GM12878 (cell line): ENCODE results near the gene SCN8A. TPM values are rescaled to one million over a fixed set of nuclear protein-coding genes. Genes with fewer than 3 reads are reported as not detected.

ENCODE experiments used
- ATAC-seq: fragments of 200-7000 bp; cut with Tn5 transposase; 3 replicates; pipeline ENCODE4 v1.9.1; 2020; ENCODE audit warnings: mild to moderate bottlenecking, moderate library complexity
- BruUV-seq: library from RNA; stranded (reverse); fragments of 400-500 nt; replicated peaks from 2 replicates; lab custom pipeline; 2021; lab: Mats Ljungman, UMichigan
- CTCF ChIA-PET: fragments of 300-600 bp; sonication (Branson Sonifier 250); formaldehyde crosslinking; extraction: SDS; loops from one replicate; lab custom pipeline; 2021; ENCODE audit warnings: inconsistent platforms; lab: Yijun Ruan, JAX
- POLR2A ChIA-PET: fragments of 350-600 bp; formaldehyde crosslinking; extraction: SDS; loops from one replicate; lab custom pipeline; 2021; ENCODE audit warnings: inconsistent platforms; lab: Charles Lee
- RAD21 ChIA-PET: fragments of 300-600 bp; sonication (Branson Sonifier 250); formaldehyde crosslinking; loops from one replicate; lab custom pipeline; 2023; ENCODE audit warnings: antibody characterized with exemption; ENCODE audit not compliant: unreplicated experiment; lab: Charles Lee
- SMC1A ChIA-PET: fragments of 300-600 bp; sonication (Branson Sonifier 250); formaldehyde crosslinking; loops from one replicate; lab custom pipeline; 2023; ENCODE audit not compliant: unreplicated experiment, uncharacterized antibody; lab: Charles Lee
- DNase-seq: peaks from one replicate; pipeline ENCODE4 v3.0.0-alpha.2; 2011; ENCODE audit warnings: low read depth, low spot score
- FAIRE-seq: peaks from 3 replicates; lab custom pipeline; 2011; peaks lifted over from hg19 to GRCh38; lab: Jason Lieb, UNC
- H2AFZ ChIP-seq: 2 replicates; pipeline ENCODE4 v1.6.0; 2011; ENCODE audit warnings: low read depth, low read length, control low read depth; ENCODE audit not compliant: control insufficient read depth
- H3K27ac ChIP-seq: 2 replicates; pipeline ENCODE4 v1.5.1; 2011; ENCODE audit warnings: control low read depth; ENCODE audit not compliant: control insufficient read depth, insufficient read depth
- H3K27me3 ChIP-seq, 2 experiments: replicated peaks in 1 of 2; 2 replicates each; pipeline versions ENCODE4 v1.6.0 to v1.6.1; 2011; ENCODE audit warnings: low read length in 1 of 2; ENCODE audit not compliant: control insufficient read depth in 2 of 2, insufficient read depth in 2 of 2
- H3K36me3 ChIP-seq, 2 experiments: 2 replicates each; pipeline ENCODE4 v1.5.1; 2011; ENCODE audit warnings: low read length in 1 of 2; ENCODE audit not compliant: control insufficient read depth in 2 of 2, insufficient read depth in 2 of 2
- H3K4me1 ChIP-seq: 2 replicates; pipeline ENCODE4 v1.6.1; 2011; ENCODE audit warnings: mild to moderate bottlenecking, low read length, moderate library complexity, mixed read lengths; ENCODE audit not compliant: control insufficient read depth, insufficient read depth
- H3K4me2 ChIP-seq: 2 replicates; pipeline ENCODE4 v1.6.0; 2011; ENCODE audit warnings: control low read depth; ENCODE audit not compliant: control insufficient read depth, insufficient read depth
- H3K4me3 ChIP-seq: fragments of 200-600 bp; sonication (generic); 2 replicates; pipeline ENCODE4 v1.5.1; 2016
- H3K79me2 ChIP-seq: 2 replicates; pipeline ENCODE4 v1.6.0; 2011; ENCODE audit warnings: low read length; ENCODE audit not compliant: control insufficient read depth, insufficient read depth
- H3K9ac ChIP-seq: 2 replicates; pipeline ENCODE4 v1.8.0; 2011; ENCODE audit warnings: low read length, control low read depth, mixed read lengths; ENCODE audit not compliant: control insufficient read depth, insufficient read depth
- H3K9me3 ChIP-seq: replicated peaks from 3 replicates; pipeline ENCODE4 v1.5.1; 2011; ENCODE audit warnings: mild to moderate bottlenecking, low read length; ENCODE audit not compliant: control insufficient read depth, insufficient read depth
- H4K20me1 ChIP-seq: 2 replicates; pipeline ENCODE4 v1.6.0; 2011; ENCODE audit not compliant: control insufficient read depth, insufficient read depth
- BACH1 ChIP-seq: fragments of 450-650 bp; IDR thresholded peaks from 2 replicates; pipeline ENCODE4 v1.6.1; 2017; ENCODE audit warnings: mild to moderate bottlenecking, borderline replicate concordance
- CREB1 ChIP-seq: IDR thresholded peaks from 2 replicates; pipeline ENCODE4 v1.6.1; 2012; ENCODE audit warnings: low read depth, mild to moderate bottlenecking, inconsistent platforms
- EED ChIP-seq: sonication (generic); IDR thresholded peaks from 2 replicates; pipeline ENCODE4 v1.6.1; 2016; ENCODE audit warnings: antibody characterized with exemption, low read depth
- EZH2 ChIP-seq: IDR thresholded peaks from 2 replicates; pipeline ENCODE4 v1.6.1; 2012; ENCODE audit warnings: low read depth, mild to moderate bottlenecking, control low read depth, inconsistent platforms, low read length, borderline replicate concordance; ENCODE audit not compliant: control insufficient read depth
- FOS ChIP-seq: IDR thresholded peaks from 3 replicates; pipeline ENCODE4 v1.6.1; 2011; ENCODE audit warnings: borderline replicate concordance; ENCODE audit not compliant: insufficient read length; ENCODE audit errors: extremely low read depth
- GATAD2B ChIP-seq: fragments of 450-650 bp; conservative IDR thresholded peaks from 2 replicates; pipeline ENCODE4 v1.6.1; 2017; ENCODE audit warnings: low read depth, mild to moderate bottlenecking, moderate library complexity
- HCFC1 ChIP-seq: fragments of 150-350 bp; IDR thresholded peaks from 2 replicates; pipeline ENCODE4 v1.6.1; 2014; ENCODE audit warnings: low read length
- MEF2B ChIP-seq: fragments of 450-650 bp; IDR thresholded peaks from 2 replicates; pipeline ENCODE4 v1.6.1; 2018; ENCODE audit warnings: mild to moderate bottlenecking, moderate library complexity; ENCODE audit not compliant: partially characterized antibody, poor library complexity, severe bottlenecking
- NKRF ChIP-seq: fragments of 450-650 bp; conservative IDR thresholded peaks from 2 replicates; pipeline ENCODE4 v1.6.1; 2017; ENCODE audit warnings: mild to moderate bottlenecking, moderate library complexity
- RELA ChIP-seq: fragments of 450-650 bp; IDR thresholded peaks from 2 replicates; pipeline ENCODE4 v1.8.0; 2014; ENCODE audit warnings: borderline replicate concordance; ENCODE audit not compliant: partially characterized antibody
- SIX5 ChIP-seq: IDR thresholded peaks from 2 replicates; pipeline ENCODE4 v1.6.1; 2011; ENCODE audit warnings: mild to moderate bottlenecking, low read depth, low read length, moderate library complexity; ENCODE audit not compliant: severe bottlenecking
- SPI1 ChIP-seq: IDR thresholded peaks from 2 replicates; pipeline ENCODE4 v1.6.1; 2011; ENCODE audit warnings: low read depth, mild to moderate bottlenecking, low read length, moderate library complexity, borderline replicate concordance; ENCODE audit not compliant: insufficient read depth
- WGBS: methylation state at CpG from one replicate; pipeline ENCODE4 v1.1.6; 2016; ENCODE audit warnings: low lambda C conversion rate; ENCODE audit not compliant: insufficient replicate concordance, insufficient coverage; ENCODE audit errors: missing lambda C conversion rate; 5-methylcytosine and 5-hydroxymethylcytosine counted together
- in situ Hi-C: fragments of 300-500 bp; cut with MboI; formaldehyde crosslinking; loops from 9 replicates; pipeline ENCODE4 v1.14.3; 2018; ENCODE audit warnings: mixed read lengths
- intact Hi-C: fragments of 100-400 bp; cut with micrococcal nuclease; formaldehyde crosslinking; loops from one replicate; pipeline ENCODE4 v1.14.2; 2022; ENCODE audit not compliant: unreplicated experiment
- polyA plus RNA-seq, 11 experiments: library from polyadenylated mRNA; depleted of rRNA in 4 of 11; unstranded in 6 of 11; stranded (reverse) in 5 of 11; fragments of >200 nt; fragmentation: Nextera tagmentation in 4 of 11; fragmentation: Illumina TruSeq in 1 of 11; extraction: Ambion mirVana in 4 of 11; extraction: Trizol in 1 of 11; gene quantifications; 1 replicate in 1 of 11; 2 replicates in 10 of 11; pipeline versions ENCODE4 v1.2.1 to v1.2.3, GENCODE V29; 2011 to 2016; ENCODE audit warnings: inconsistent platforms in 2 of 11, missing spikeins in 2 of 11, low read depth in 1 of 11
- total RNA-seq, 4 experiments: library from RNA; depleted of rRNA in 3 of 4; stranded (reverse); fragments of >200 nt in 3 of 4; fragmentation: Illumina TruSeq in 1 of 4; extraction: Trizol in 1 of 4; gene quantifications; 2 replicates each; pipeline versions ENCODE4 v1.2.1 to v1.2.3, GENCODE V29; 2013 to 2021
- TF ChIP-seq, protein P1 (sequence below): fragments of 450-650 bp; IDR thresholded peaks from 2 replicates; pipeline ENCODE4 v1.6.1; 2017; ENCODE audit warnings: low read depth, mild to moderate bottlenecking, moderate library complexity

SCN8A gene
- total and polyA plus RNA-seq, 10 of the 15 experiments (the other 5 are each of a cell fraction or from before 2014, with no cell fraction given): 0.02 to 0.23 (median 0.06) TPM; not detected in 2

DNA sequence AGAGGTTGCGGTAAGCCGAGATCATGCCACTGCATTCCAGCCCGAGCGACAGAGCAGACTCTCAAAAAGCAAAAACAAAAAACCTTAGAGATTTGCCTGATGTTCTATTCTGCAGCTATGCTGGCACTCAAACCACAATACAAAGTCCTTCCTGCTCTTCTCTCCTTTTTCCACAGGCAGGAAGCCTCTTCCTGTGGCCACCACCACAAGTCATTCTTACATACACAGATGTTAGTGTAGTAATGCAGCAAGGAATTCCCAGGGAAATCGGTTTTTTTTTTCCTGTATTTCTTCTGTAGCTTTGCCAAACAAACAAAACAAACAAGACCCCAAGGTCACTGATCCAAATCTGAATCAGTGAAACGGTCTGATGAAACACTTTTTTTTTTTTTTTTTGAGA is 153.2 kb downstream of the SCN8A start:
- BruUV-seq: no TSS peak
- TF ChIP-seq BACH1 (no peak), GATAD2B (no peak), EED (no peak), FOS (no peak), HCFC1 (no peak), SIX5 (no peak), NKRF (no peak), EZH2 (no peak), CREB1 (no peak), RELA (no peak), SPI1 (no peak), MEF2B (no peak)
- TF ChIP-seq, protein P1, sequence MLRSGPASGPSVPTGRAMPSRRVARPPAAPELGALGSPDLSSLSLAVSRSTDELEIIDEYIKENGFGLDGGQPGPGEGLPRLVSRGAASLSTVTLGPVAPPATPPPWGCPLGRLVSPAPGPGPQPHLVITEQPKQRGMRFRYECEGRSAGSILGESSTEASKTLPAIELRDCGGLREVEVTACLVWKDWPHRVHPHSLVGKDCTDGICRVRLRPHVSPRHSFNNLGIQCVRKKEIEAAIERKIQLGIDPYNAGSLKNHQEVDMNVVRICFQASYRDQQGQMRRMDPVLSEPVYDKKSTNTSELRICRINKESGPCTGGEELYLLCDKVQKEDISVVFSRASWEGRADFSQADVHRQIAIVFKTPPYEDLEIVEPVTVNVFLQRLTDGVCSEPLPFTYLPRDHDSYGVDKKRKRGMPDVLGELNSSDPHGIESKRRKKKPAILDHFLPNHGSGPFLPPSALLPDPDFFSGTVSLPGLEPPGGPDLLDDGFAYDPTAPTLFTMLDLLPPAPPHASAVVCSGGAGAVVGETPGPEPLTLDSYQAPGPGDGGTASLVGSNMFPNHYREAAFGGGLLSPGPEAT: no peak
- H3K79me2 ChIP-seq: no peaks in the 10 kb centered on the region
- intact Hi-C loops: no loop called here
- RAD21 ChIA-PET: no interaction called here
- POLR2A ChIA-PET: interaction anchor here (0.6 kb wide), 1 partner anchor 775 kb away, joined by 3 read pairs; no protein-coding TSS in a partner anchor
- H3K4me2 ChIP-seq: no peak overlapping the region
- no peak overlapping the region for H3K9ac ChIP-seq
- in situ Hi-C loops: no loop called here
- peaks cover 0 to 2% of the 10 kb centered on the region in 2 experiments; a peak in 1 of 4 replicates for H3K27me3 ChIP-seq
- DNase-seq: no peak
- SMC1A ChIA-PET: interaction anchor here (0.6 kb wide), 1 partner anchor 337 kb away, joined by 3 read pairs; no protein-coding TSS in a partner anchor
- no peak overlapping the region for H3K27ac ChIP-seq
- H3K4me3 ChIP-seq: no peak overlapping the region
- no peak overlapping the region for H2AFZ ChIP-seq
- FAIRE-seq: no peak
- 11% methylated on average over 6 of the region's 6 CpGs for WGBS
- no peaks in the 10 kb centered on the region for H3K4me1 ChIP-seq
- CTCF ChIA-PET: interaction anchor here (0.6 kb wide), 1 partner anchor 18 kb away, joined by 3 read pairs; no protein-coding TSS in a partner anchor
- no peaks in the 10 kb centered on the region for H4K20me1 ChIP-seq
- no peak for ATAC-seq
- no peaks in the 10 kb centered on the region for H3K9me3 ChIP-seq
- H3K36me3 ChIP-seq: no peaks in the 10 kb centered on the region
